ENCODE measurements around the gene STXBP1. TPM values are rescaled to one million over a fixed set of nuclear protein-coding genes. Genes with fewer than 3 reads are reported as not detected.

The STXBP1 gene
- total and polyA plus RNA-seq, 9 of the 15 experiments (the other 6 are each of a cell fraction or from before 2014, with no cell fraction given): 4.6 to 35.1 (median 9.7) TPM

GRCh38 chr9:127589955-127590370, 22.1 kb upstream of the STXBP1 start (continued):
- TF ChIP-seq CEBPZ (IDR thresholded peaks at IDR 0.05; ENCODE audit: borderline replicate concordance, low read depth, low read length): no peak
- TF ChIP-seq PKNOX1 (IDR thresholded peaks at IDR 0.05): no peak
- no peak for TF ChIP-seq POLR2AphosphoS5 (IDR thresholded peaks at IDR 0.05; ENCODE audit: control insufficient read depth, insufficient read depth, low read depth, low read length)
- no peak for TF ChIP-seq ZBTB40 (IDR thresholded peaks at IDR 0.05)
- TF ChIP-seq ZBTB40 (CRISPR knock-in tag; IDR thresholded peaks at IDR 0.05): no peak
- TF ChIP-seq BHLHE40 (IDR thresholded peaks at IDR 0.05; ENCODE audit: low read length): no peak
- TF ChIP-seq ZNF384 (IDR thresholded peaks at IDR 0.05; ENCODE audit: low read depth, low read length): 0 out of 2 replicates have a peak, but pooled peaks have one; percentile 50
- no peak for TF ChIP-seq ZBTB33 (CRISPR knock-in tag; IDR thresholded peaks at IDR 0.05)
- TF ChIP-seq ARHGAP35 (IDR thresholded peaks at IDR 0.05; ENCODE audit: partially characterized antibody): no peak
- no peak for TF ChIP-seq YBX1 (IDR thresholded peaks at IDR 0.05)
- TF ChIP-seq TBP (optimal IDR thresholded peaks at IDR 0.05; ENCODE audit: low read depth, low read length): no peak
- TF ChIP-seq ZBTB17 (CRISPR knock-in tag; IDR thresholded peaks at IDR 0.05): no peak
- TF ChIP-seq STAG1 (CRISPR knock-in tag; IDR thresholded peaks at IDR 0.05; ENCODE audit: borderline replicate concordance): peak; percentile 59; the same call in 1 of the 2 replicates
- no peak for TF ChIP-seq SMAD3 (CRISPR knock-in tag; conservative IDR thresholded peaks at IDR 0.05)

Measured in K562 (cell line).